Activated CD4-positive, alpha-beta T cell treated with anti-CD3 and anti-CD28 coated beads, Interleukin-10, Interleukin-2, amounts not matched to agents 100 ng/mL and 50 ng/mL, durations not matched to agents 16 hours and 8 hours (primary cell): Measurements from ENCODE around the gene CBL.
A peak's percentile ranks its signal among the peaks of the same experiment; 100 is the strongest.
"Not testable (repeated sequence)": the region's sequence is repeated elsewhere in the genome, so short reads cannot be mapped to it uniquely, and the experiment has no call there.

ENCODE experiments used
- DNase-seq: peaks from one replicate; pipeline ENCODE4 v3.0.0-alpha.2; 2020

The CBL gene

DNA sequence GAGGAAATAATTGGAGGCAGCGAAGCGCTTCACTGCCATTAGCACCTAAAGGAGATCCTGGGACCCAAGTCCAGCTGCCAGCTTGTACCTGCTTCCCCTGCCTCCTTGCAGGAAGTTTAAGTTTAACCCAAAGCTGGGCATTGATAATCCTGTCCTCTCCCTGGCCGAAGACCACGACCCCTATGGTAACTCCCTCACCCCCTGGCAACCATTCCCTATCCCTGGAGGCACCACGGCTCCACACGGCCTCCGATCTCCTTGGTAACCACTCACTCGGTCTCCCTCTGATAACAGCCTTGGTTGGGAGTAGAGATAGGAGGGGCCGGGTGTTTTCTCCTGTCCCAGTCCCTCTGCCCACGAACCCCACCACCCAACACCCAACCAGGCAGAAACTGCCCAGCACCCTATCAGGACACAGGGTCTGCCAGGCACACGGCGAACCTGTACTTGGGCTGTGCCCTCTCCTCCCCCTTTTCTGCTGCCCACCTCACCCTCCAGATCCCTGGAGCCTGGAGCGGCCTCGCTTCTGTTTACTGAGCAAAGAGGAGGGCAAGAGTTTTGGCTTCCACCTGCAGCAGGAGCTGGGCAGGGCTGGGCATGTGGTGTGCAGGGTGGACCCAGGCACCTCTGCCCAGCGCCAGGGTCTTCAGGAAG is 20.0 kb upstream of the CBL start:
- no peak for DNase-seq

DNA sequence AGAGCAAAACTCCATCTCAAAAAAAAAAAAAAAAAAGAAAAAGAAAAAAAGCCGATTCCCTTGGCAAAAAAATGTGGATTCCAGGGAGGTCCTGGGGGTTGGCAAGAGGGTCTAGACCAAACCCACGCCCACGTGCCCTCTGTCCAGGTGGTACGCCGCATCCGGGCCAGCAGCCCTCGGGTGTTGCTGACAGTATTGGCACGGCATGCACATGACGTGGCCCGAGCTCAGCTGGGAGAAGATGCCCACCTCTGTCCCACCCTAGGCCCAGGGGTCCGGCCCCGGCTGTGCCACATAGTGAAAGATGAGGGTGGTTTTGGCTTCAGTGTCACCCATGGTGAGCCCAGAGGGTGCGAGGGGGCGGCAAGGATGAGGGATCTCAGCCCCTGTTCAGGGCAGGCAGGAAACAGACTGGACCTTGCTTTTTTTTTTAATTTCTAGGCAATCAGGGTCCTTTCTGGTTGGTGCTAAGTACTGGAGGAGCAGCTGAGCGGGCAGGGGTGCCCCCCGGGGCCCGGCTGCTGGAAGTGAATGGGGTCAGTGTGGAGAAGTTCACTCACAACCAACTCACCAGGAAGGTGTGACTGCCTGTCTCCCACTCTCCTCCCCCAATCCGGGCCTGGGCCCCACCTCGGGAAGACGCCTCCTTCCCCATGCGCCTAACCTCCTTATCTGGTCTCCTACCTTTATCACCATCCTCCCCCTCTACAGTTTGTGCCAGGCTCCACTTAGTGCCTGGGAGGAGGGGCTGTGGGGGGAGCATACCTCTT is 18.8 kb upstream of the CBL start:
- no peak for DNase-seq

DNA sequence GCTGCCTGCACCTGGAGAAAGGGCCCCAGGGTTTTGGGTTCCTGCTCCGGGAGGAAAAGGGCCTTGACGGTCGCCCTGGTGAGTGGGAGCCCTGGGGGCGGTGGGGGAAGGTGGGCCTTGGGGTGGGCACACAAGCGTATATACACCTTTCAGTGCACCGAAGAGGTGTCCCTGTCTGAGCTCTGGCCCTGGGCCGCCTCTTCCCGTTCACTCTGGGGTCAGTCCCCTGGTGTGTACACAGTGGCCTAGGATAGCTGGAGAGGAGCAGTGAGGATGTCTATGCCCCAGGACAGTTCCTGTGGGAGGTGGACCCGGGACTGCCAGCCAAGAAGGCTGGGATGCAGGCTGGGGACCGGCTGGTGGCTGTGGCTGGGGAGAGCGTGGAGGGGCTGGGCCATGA is 18.1 kb upstream of the CBL start:
- no peak for DNase-seq

DNA sequence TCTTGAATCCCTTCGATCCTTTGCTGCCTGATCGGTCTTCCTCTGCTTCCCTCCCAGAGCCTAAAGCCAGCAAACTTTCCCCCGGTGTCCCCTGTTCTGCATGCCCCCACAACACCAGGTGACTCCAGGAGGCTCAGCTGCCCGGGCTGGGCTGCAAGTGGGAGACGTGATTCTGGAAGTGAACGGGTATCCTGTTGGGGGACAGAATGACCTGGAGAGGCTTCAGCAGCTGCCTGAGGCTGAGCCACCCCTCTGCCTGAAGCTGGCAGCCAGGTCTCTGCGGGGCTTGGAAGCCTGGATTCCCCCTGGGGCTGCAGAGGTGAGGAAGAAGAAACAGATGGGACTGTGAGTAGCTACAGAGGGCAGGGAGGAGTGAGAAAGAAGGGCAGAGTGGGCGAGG is 17.3 kb upstream of the CBL start:
- DNase-seq, result no peak

DNA sequence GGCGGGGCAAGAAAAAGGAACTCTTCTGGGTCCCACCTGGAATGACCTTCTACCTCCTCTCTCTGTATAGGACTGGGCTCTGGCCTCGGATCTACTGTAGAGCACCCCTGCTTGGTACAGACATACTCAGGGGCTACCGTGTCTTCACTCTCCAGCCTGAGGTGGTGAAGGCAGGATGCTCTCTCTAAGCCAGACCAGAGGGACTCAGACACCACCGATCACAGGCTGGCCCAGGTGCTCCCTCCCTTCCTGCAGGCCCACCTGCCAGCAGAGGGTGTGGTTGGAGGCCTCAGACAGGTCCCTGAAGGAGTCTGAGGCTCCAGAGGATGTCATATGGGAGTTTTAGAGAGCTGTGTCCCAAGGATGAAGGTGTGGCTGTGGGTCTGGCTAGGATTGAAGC is 16.7 kb upstream of the CBL start:
- no peak for DNase-seq

DNA sequence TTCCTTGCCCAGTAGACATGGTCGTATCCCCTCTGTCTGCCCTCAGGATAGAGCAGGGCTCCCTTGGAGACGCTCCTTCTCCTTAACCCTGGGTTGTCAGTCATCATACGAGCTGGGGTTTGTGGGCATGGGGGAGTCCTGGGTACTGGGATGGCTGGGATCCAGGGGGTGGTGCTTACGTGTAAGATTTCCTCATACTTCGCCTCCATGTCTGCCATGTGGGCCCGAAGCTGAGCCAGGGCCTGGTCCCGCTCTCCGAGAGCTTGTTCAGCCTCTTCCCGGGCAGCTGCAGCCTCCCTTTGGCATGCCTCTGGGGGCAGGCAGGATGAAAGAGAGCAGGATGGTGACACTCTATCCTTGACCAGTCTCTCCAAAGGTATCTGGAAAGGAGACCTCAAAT is 15.6 kb upstream of the CBL start:
- no peak for DNase-seq

DNA sequence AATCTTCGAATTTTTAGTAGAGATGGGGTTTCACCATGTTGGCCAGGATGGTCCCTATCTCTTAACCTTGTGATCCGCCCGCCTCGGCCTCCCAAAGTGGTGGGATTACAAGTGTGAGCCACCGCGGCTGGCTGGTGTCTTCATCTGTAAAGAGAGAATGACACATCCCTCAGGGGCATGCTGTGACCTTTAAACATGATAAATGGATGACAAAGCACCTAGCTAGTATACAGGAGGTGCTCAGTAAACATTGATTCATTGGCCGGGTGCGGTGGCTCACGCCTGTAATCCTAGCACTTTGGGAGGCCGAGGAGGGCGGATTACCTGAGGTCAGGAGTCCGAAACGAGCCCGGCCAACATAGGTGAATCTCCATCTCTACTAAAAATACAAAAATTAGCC is 14.9 kb upstream of the CBL start:
- DNase-seq, result not testable (repeated sequence)

DNA sequence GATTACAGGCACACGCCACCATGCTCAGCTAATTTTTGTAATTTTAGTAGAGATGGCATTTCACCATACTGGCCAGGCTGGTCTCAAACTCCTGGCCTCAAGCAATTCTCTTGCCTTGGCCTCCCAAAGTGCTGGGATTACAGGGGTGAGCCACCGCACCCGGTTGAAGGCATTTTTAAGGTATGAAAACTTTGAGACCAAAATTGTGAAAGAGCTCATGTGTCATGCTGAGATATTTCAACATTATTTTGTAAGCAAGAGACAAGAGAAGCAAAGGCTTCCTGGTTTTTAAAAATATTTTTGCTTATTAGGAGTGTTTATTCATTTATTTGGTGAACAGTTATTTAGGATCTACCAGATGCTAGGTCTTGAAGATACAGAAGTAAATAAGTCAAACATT is 14.0 kb upstream of the CBL start:
- DNase-seq, result no peak

DNA sequence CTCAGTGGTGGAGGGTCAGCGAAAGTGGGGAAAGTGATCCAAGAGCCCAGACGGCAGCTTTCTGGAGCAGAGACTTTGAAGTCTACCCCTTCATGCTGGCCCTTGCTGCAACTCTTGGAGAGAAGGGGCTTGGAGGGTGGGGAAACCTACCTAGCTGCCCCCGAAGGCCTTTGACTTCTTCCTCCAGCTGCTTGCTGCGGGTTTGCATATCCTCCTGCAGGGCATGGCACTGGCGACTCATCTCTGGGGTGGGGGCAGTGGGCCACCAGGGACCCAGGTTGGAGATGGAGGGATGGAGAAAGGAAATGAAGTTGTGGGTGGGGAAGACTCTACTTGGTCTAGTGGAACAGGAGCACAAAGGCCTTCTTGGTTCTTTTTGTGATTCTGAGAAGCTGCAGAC is 13.1 kb upstream of the CBL start:
- DNase-seq, result no peak

DNA sequence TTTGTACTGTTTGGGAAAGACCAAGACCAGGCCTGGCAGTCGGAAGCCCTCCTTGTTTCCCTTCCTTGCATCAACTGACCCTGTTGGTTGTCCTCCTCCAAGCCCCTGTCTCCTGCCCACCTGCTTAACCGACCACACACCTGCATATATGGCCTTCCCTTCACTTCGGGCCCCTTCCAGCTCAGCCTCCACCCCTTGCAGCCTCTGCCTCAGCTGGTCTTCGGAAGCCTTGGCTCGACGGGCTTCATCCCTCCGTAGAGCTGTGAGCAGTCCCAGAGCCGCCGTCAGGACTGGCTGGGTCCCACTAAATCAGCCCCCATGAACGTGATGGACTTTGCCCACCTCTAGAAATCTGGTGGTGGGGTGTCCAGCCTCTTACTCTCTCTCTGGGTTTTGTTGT is 12.5 kb upstream of the CBL start:
- no peak for DNase-seq

DNA sequence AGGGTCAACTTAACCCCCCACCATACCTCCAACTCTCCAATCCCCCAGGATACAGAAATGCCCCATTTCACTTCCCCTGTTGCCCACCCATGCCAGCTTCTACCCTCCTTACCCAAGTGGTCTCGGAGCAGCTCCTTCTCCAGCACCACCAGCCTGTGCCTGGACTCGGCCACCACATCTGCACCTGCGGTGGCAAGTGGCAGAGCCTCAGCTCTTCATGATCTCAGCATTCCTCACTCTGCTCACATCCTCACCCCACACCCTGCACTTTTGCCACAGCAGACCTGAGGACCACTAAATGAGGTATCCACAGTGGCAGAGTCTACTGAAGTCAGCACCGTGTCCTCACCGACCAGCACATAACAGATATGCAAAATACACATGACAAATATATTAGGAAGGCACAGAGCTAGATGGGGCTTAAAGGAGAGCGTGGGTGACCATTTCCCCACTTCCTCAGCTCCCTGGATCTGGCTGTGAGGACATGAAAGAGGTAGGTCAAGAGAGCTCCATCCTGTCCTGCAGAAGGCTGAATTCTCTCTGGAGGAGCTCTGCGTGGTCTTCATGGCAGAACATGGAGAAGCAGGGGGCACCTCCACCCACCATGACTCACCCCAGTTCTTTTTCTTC is 11.2 kb upstream of the CBL start:
- DNase-seq, result no peak

DNA sequence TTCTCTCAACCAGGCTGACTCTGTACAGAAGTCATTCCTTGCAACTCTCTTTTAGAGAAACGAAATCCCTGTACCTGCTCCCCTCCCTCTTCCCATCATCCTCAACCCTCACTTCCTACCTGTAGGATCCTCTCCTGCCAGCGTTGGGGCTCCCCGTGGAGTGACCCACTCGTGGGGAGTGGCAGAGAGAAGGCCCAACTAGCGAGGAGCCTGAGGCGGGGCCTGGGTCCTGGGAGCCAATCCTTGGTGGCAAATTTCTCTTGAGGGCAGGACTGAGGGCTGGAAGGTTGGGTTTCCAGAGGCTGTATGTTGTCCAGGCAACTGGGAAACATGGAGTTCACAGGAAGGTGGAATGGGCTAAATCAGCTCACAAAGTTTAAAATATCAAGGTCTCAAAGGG is 10.5 kb upstream of the CBL start:
- DNase-seq, result no peak

DNA sequence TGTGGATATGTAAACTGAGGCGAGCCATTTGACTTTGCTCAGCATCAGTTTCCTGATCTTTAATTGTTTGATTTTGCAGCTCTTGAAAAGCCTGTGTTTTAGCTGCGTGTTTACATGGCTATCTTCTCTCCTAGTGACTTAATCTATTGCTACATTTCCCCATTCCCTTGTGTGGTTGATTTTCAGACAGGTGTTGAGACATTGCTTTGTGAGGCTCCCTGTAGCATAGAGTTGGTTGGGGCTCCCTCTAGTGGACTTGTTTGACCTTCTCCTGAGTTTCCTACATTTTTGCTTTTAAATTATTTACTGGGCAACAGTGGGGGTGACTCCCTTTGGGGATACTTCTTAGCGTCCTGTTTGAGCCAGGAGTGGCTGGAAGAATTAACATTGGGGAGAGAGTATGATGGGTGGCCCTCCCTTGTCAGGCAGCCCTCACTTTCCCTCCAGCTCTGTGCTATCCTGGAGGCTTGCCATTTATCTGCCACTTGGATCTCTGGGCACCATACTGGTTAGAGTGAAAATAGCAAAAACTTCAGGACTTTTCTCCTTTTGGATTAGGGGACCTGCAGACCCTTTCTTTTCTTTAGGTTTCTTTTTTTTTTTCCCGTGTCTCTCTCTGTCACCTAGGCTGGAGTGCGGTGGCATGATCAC is 9.2 kb upstream of the CBL start:
- DNase-seq, result peak; percentile 83

DNA sequence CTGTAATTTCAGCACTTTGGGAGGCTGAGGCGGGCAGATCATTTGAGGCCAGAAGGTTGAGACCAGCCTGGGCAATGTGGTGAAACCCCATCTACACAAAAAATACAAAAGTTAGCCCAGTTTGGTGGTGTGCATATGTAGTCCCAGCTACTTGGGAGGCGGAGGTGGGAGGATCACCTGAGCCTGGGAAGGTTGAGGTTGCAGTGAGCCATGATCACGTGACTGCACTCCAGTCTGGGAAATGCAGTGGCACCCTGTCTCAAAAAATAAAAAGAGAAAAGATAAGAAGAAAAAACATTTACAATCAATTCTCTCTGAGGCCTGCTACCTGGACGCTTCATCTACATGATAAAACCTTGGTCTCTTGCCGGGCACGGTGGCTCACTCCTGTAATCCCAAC is 7.2 kb upstream of the CBL start:
- no peak for DNase-seq

DNA sequence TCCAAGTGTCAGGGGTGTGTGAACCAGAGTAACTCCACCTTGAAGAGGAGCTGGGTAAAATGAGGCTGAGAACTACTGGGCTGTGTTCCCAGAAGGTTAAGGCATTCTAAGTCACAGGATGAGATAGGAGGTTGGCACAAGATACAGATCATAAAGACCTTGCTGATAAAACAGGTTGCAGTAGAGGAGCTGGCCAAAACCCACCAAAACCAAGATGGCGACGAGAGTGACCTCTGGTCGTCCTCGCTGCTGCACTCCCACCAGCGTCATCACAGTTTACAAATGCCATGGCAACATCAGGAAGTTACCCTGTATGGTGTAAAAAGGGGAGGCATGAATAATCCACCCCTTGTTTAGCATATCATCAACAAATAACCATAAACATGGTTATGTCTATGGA is 4.9 kb upstream of the CBL start:
- not testable (repeated sequence) for DNase-seq

DNA sequence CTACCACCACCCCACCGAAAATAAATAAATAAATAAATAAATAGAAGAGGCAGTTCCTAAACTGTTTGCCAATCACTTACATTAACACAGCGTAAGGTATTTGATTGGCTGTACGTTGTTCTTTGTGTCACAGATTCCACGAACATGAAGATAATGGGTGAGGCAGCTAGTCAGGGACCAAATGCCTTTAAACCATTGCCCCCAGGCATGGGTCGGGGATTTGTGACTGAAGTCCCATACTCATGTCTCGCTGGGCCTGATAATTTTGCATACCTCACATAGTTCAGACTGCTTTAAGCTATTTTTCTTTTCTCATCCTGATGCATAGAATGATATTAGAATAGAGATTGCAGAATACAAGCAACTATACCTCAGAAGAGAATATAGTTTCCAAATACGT is 3.6 kb upstream of the CBL start:
- no peak for DNase-seq

DNA sequence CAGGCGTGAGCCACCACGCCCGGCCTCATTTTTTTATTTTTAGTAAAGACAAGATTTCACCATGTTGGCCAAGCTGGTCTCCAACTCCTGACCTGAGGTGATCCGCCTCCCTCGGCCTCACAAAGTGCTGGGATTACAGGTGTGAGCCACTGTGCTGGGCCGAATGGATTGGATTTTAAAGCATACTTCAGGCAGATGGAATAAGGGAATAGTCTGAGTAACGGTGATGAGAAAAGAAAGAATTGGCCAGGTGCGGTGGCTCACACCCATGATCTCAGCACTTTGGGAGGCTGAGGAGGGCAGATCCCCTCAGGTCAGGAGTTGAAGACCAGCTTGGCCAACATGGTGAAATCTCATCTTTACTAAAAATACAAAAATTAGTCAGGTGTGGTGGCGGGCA is 2.1 kb upstream of the CBL start:
- no peak for DNase-seq

DNA sequence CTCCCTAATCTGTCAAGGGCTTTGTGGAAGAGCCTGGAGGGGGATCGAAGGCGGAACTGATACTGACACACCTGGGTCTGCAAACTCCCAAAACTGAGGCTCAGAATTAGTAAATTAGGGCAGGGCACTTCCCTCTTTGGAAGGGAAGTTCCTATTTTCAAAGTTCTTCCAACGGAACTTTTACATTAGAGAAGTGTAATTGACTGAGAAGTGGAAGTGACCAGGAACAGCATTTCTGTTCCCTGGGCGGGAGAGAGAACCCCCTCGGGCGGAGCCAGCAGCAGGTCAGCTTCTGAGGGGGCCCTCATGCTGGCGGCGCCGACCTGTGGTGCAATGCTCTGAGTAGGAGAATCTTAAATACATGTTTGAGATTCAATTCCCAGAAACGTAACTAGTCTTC is 1.1 kb upstream of the CBL start:
- no peak for DNase-seq

DNA sequence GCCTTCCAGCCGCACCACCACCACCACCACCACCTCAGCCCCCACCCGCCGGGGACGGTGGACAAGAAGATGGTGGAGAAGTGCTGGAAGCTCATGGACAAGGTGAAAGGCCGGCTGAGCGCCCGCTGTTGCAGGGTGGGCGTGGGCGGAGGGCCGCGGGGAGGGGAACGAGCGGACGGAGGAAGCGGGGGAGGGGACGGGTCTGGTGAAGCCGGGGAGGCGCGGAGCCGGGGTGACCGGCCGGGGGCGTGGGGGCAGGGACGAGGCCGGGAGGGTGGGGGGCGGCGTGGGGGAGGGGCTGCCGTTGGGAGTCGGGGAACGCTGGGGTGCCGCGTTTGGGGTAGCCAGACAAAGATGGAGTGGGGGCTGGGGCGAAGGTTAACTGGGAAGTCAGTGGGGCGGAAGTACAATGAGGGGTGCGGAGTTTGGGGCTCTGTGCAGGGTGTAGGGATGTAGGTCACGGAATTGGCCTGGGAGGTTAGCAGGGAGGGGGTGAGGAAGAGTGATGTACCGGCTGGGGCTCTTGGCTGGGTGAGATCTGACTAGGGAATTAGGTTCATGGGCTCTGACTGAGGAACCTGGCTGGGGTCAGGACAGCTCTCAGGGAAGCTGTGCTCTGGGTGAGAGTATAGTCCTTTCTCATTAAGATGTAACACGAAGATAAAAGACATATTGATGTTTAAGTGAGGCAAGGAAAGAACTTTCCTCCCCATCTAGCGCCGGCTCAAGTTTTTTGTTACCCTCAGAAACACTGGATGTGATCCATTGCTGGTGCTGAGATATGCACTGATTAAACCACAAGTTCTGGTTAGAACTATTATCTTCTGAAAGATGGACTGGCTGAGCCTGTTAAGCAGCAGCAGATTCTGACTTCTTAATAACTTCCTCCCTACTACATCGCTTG is 624 bp downstream of the CBL start:
- DNase-seq, result peak; percentile 55

DNA sequence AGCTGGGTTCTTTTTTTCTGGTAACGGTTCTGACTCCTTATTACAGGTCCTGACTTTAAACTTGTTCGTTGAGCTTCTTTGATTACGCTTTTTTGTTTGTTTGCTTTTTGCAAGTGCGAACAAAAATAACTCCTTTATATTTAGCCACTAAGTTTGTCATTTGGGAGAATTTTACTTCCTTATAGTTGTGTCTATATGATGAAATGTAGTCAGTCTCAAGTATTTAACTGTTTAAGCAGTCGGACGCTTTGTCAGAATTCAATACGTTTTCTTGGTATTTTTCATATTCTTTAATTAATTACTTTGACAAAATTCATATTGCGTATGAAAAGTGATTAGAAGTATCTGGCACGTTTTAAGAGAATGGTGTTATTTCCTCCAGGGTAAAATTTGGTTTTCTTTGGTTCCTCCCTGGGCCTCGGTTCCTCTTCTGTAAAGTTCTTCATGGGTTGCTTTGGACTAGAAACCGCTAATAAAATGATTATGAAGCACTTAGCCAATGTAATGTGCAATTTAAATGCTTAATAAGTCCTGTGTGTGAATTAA is 1.3 kb downstream of the CBL start:
- no peak for DNase-seq

DNA sequence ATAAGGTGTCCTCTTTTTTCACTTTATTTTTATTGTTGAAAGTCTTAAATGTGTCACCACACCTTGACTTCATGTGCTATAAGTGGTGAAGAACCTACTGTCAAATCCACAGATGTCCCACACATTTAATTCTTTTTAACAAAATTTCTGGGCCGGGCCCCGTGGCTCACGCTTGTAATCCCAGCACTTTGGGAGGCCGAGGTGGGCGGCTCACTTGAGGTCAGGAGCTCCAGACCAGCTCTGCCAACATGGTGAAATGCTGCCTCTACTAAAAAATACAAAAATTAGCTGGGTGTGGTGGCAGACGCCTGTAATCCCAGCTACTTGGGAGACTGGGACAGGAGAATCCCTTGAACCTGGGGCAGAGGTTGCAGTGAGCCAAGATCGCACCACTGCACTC is 3.0 kb downstream of the CBL start:
- DNase-seq, result no peak

DNA sequence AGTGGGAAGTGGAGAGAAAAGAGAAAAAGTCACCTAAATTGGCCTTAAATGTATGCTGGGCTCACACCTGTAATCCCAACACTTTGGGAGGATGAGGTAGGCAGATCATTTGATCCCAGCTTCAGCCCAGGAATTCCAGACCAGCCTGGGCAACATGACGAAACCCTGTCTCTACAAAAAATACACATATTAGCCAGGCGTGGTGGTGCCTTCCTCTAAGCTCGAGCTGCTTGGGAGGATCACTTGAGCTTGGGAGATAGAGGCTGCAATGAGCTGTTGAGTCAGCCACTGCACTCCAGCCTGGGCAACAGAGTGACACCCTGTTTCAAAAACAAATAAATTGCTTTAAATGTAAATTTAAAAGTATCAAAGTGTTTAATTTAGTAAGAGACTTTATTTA is 3.9 kb downstream of the CBL start:
- DNase-seq, result no peak
